CD4-positive, alpha-beta T cell treated with Interleukin-2 at 100 ng/mL for 4 hours (primary cell): Measurements from ENCODE around the gene ENPEP.

Source experiments
- DNase-seq: peaks from one replicate; pipeline ENCODE4 v3.0.0-alpha.2; 2020; ENCODE audit warnings: low spot score

ENPEP gene

DNA sequence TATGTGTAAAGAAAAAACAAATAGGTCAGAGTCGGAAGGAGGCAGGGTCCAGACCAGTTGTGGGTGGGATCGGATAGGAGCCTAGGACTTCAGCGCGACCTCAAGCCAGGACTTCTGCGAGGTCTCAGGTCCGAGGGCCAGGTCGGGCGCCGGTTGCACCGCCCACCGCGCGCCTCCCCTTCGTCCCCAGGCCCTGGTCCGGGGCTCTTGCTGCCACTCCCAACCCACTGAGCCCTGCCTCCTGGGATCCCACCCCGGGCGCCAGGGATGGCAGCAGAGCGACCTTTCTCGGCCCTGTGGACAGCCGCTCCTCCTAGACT, 134.6 kb downstream of the ENPEP start:
- no peak for DNase-seq

DNA sequence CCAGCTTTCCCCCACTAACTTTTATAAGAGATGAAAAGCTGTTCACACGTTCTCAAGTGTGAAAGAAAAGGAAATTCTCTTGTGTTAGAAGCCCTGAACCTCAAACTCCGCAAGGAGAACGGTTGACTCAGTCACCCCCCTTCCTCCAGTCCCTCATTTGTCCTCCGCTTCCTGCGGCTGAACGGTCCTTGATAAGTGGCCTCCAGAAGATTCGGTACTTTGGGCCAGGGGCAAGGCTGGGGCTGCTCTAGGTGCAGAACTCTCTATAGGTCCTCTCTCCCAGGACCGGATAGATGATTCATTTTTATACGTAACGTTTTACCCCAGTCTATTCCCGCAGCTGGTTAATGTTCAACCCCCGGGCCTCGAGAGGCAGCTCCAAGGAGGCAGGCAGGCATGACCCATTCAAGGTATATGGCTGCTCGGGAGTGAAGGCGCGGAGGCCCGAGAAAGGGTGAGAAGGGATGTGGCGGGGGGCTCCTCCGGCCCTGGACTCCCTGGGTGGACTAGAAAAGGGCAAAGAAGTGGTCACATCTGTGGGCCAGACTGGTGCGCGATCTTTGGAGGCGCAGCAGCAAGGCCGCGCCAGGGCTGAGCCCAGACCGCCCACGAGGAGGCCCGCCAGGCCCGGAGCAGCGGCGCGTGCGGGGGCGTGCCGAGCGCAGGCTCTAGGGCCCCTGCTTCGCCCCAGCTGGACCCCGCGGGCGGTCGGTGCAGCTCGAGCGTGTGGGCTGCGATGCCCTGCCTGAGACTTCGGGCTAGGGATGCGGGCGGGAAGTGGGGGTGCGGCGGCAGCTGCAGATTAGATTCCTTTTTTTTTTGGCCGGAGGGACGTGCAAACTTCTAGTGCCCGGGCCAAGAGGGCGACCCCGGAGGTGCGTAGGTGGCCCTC, 135.2 kb downstream of the ENPEP start:
- DNase-seq, result no peak

DNA sequence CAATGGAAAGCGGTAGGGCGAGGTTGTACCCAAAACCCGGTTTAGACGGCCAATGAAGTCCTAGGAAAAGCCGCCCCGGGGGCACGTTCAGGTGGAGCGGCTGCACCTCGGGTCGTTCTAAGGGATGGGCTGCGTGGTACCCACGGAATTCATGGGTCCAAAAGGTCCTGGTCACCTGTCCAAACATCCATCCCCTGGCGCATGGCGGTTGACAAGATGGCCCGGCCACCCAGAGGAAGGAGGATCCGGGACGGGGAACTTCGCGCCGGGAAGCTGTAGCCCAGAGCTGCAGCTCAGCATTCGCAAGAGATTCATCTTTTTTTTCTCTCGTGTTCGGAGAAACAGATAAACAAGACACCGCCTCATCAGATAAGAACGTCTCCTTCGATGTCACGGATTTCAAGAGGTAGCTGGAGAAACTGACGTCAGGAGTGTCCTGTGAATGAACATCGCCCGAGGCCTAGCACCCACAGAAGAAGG, 136.1 kb downstream of the ENPEP start:
- DNase-seq, result no peak

DNA sequence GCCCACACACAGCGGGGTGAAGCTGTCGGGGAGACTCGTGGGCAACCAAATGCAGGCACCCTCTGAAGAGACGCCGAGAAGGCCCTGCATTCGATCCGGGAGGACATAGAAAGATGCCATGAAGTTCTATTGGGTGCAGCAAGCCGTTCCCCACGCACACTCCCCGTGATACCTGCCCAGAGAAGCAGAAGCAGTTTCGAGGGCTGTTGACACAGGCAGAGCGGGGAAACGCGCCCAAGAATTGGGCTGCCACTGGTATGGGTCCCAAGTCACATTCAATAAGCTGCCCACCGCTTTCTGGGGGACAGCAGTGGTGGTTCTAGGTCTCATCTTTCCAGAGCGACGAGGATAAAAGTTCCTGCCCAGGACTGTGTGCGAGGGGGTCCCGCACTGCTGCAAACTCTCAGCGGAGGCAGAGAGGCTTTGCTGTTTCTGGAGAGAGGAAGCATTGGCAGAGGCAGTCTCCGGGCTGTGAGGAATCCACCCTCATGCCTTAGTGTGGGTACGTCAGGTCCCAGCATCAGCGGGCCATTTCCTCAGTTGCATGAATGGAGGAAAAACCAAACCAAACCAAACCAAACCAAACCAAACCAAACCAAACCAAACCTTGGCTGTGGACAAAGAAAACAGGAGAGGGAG, 136.8 kb downstream of the ENPEP start:
- no peak for DNase-seq

DNA sequence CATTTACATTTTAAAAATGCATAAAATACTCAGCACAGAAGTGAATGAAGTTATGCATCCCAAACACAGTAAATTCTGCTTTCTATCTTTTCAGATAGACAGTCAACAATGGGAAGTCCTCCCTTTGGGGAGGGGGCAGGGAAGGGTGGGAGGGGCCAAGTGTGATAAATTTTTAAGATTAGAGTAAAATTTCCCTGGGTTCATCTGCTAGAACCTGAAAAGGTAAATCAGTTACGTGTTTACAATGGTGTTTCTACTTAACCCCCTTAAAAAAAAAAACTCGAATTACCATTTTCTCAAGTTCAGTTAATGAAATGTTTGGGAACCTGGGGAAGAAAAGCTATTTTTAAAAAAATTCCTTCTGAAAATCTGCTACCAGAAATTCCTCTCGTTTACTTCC, 137.8 kb downstream of the ENPEP start:
- no peak for DNase-seq

DNA sequence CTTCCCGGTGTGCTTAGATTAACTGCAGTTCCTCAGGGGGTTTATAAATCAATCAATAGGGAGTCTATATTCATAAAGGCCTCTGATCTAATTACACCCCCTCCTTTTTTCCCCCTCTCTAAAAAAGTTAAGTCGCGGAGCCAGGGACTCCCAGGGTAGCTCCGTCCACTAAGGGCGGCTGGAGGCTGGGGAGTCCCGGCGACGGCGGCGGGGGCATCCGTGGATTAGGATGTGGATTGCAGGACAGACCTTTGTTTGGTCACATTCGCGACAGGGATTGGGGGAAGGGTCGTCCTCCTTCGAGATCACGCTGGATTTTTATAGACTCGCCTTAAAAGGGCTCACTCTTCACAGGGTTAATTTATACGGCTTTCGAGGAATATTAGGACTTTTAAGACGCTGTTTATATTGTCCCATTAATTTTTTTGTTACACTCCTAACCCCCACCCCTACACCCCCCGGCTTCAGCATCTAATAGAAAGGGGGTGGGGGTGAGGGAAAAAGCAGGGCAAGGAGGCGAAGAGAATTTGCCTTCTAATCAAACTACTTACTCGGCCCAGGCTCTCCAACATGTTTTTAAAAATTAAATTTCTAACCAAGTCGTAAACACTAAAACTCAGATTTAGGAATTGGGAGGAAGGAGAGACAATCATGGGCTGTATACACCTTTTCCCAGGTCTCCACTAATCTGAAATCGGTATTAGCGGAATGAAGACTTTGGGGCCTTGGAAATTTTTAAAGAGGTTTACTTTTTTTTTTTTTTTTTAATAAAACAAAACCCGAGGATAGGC, 138.4 kb downstream of the ENPEP start:
- DNase-seq, result no peak
